GM23248 (cell line): ENCODE data around the gene SEC61B.

ENCODE experiments used
- EZH2 ChIP-seq: fragments of 200-600 bp; sonication (generic); IDR thresholded peaks from 2 replicates; pipeline ENCODE4 v1.6.1; 2018; ENCODE audit warnings: antibody characterized with exemption, mild to moderate bottlenecking; ENCODE audit not compliant: insufficient read depth, poor library complexity, severe bottlenecking
- EZH2phosphoT487 ChIP-seq: fragments of 200-600 bp; sonication (generic); IDR thresholded peaks from 2 replicates; pipeline ENCODE4 v1.6.1; 2018; ENCODE audit warnings: antibody characterized with exemption, moderate library complexity, mild to moderate bottlenecking, low read depth; ENCODE audit not compliant: insufficient read depth

GRCh38 chr9:99224445-99224844 lies 2.4 kb downstream of the SEC61B start:
- no peak for TF ChIP-seq EZH2
- no peak for TF ChIP-seq EZH2phosphoT487
